IPS-18a (cell line): ENCODE data around the gene FAM13A.

Source experiments
- H3K27ac ChIP-seq: one replicate; pipeline ENCODE4 v1.5.1; 2013; ENCODE audit warnings: low read length
- H3K27me3 ChIP-seq: one replicate; pipeline ENCODE4 v1.6.1; 2013; ENCODE audit warnings: mild to moderate bottlenecking, low read length; ENCODE audit not compliant: control insufficient read depth, insufficient read depth
- H3K36me3 ChIP-seq: one replicate; pipeline ENCODE4 v1.6.1; 2013; ENCODE audit warnings: low read depth, low read length; ENCODE audit not compliant: control insufficient read depth
- H3K4me1 ChIP-seq: one replicate; pipeline ENCODE4 v1.6.1; 2013; ENCODE audit warnings: low read depth, low read length; ENCODE audit not compliant: control insufficient read depth
- H3K4me3 ChIP-seq: one replicate; pipeline ENCODE4 v1.5.1; 2013; ENCODE audit warnings: low read length
- H3K9ac ChIP-seq: one replicate; pipeline ENCODE4 v1.6.1; 2013; ENCODE audit warnings: mild to moderate bottlenecking, low read length, moderate library complexity
- H3K9me3 ChIP-seq: one replicate; pipeline ENCODE4 v1.6.1; 2013; ENCODE audit warnings: low read depth, low read length; ENCODE audit not compliant: control insufficient read depth

Gene FAM13A

DNA sequence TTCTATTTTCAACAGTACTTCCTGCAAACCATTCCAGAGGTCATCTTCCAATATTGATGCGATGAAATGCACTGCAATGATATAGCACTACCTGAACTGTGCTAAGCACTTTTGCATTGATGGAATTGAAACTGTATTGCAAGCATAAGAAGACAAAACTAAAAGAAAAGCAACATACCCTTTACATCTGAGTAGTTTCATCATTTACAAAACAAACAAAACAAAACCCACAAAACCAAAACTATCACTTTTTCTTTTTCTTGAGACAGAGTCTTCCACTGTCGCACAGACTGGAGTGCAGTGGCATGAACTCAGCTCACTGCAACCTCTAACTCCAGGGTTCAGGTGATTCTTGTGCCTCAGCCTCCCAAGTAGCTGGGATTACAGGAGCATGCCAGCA lies 239.2 kb downstream of the FAM13A start:
- H3K27me3 ChIP-seq = no peaks in the 10 kb centered on the region
- H3K27ac ChIP-seq = no peak overlapping the region
- no peaks in the 10 kb centered on the region for H3K9me3 ChIP-seq
- H3K36me3 ChIP-seq = no peaks in the 10 kb centered on the region
- H3K4me3 ChIP-seq = no peak overlapping the region
- H3K4me1 ChIP-seq = peaks cover 6% of the 10 kb centered on the region
- H3K9ac ChIP-seq = no peak overlapping the region

GRCh38 chr4:88816360-88816759 lies 240.6 kb downstream of the FAM13A start:
- H3K4me1 ChIP-seq = no peaks in the 10 kb centered on the region
- H3K4me3 ChIP-seq = no peak overlapping the region
- no peak overlapping the region for H3K27ac ChIP-seq

DNA sequence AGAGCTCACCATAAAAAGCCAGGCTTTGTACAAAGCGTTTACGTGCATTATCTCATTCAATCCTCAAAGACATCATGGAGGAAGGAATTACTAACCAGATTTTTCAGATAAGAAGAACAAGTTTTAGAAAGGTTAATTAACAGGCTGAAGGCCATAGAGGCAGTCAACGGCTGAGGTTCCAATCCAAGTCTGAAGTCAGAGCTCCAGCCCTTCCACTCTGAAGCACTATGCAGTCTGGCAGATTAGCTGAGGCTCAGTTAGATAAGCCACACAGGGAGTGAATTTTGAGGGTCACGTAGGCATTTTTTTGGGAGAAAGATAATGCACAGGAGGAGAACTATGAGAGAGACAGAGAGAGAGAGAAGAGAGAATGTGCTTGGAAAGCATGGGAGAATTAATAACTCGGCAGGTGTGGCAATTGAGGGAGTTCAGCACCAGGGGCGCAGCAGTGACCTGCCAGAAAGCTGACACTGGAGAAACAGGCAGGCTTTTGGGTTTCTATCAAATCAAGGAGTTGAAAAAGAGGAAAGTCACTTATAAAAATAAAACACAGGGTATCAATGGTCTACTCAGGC lies 242.9 kb downstream of the FAM13A start:
- Histone ChIP-seq H3K4me1 (no peaks in the 10 kb centered on the region), H3K9me3 (no peaks in the 10 kb centered on the region), H3K4me3 (no peak overlapping the region), H3K36me3 (no peaks in the 10 kb centered on the region), H3K9ac (no peak overlapping the region), H3K27ac (no peak overlapping the region), H3K27me3 (no peaks in the 10 kb centered on the region)

More at GRCh38 chr4:88816360-88816759, 240.6 kb downstream of the FAM13A start:
- H3K27me3 ChIP-seq = no peaks in the 10 kb centered on the region
- no peaks in the 10 kb centered on the region for H3K36me3 ChIP-seq
- H3K9ac ChIP-seq = no peak overlapping the region
- H3K9me3 ChIP-seq = no peaks in the 10 kb centered on the region

GRCh38 chr4:88813013-88813412 lies 244.0 kb downstream of the FAM13A start:
- H3K9me3 ChIP-seq = no peaks in the 10 kb centered on the region
- H3K9ac ChIP-seq = no peak overlapping the region
- no peaks in the 10 kb centered on the region for H3K4me1 ChIP-seq
- H3K4me3 ChIP-seq = no peak overlapping the region
- H3K27me3 ChIP-seq = no peaks in the 10 kb centered on the region
- no peaks in the 10 kb centered on the region for H3K36me3 ChIP-seq
- no peak overlapping the region for H3K27ac ChIP-seq

GRCh38 chr4:88812420-88812819 lies 244.6 kb downstream of the FAM13A start:
- no peak overlapping the region for H3K27ac ChIP-seq
- H3K9ac ChIP-seq = no peak overlapping the region
- no peaks in the 10 kb centered on the region for H3K4me1 ChIP-seq
- H3K9me3 ChIP-seq = no peaks in the 10 kb centered on the region
- H3K27me3 ChIP-seq = no peaks in the 10 kb centered on the region
- H3K4me3 ChIP-seq = no peak overlapping the region
- H3K36me3 ChIP-seq = no peaks in the 10 kb centered on the region

GRCh38 chr4:88811904-88812303 lies 245.1 kb downstream of the FAM13A start:
- H3K4me3 ChIP-seq = no peak overlapping the region
- H3K9ac ChIP-seq = no peak overlapping the region
- H3K4me1 ChIP-seq = no peaks in the 10 kb centered on the region
- no peak overlapping the region for H3K27ac ChIP-seq
- no peaks in the 10 kb centered on the region for H3K36me3 ChIP-seq
- no peaks in the 10 kb centered on the region for H3K9me3 ChIP-seq
- no peaks in the 10 kb centered on the region for H3K27me3 ChIP-seq

DNA sequence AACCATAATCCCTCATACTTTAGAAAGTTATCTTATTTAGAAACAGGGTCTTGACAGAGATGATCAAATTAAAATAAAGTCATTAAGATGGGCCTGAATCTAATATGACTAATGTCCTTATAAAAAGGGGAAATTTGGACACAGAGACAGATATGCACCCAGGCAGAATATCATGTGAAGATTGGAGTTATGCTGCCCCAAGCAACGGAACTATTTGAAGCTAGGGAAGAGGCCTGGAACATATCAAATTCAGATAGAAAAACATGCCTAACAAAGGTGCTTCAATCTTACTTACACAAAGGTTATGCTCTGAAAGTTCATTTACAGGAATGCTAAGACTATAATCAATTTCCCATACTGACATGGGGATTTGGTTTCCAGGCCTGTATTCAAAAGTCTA lies 246.7 kb downstream of the FAM13A start:
- H3K27me3 ChIP-seq = no peaks in the 10 kb centered on the region
- H3K4me1 ChIP-seq = no peaks in the 10 kb centered on the region
- H3K9ac ChIP-seq = no peak overlapping the region
- no peak overlapping the region for H3K4me3 ChIP-seq
- H3K36me3 ChIP-seq = no peaks in the 10 kb centered on the region
- H3K9me3 ChIP-seq = no peaks in the 10 kb centered on the region
- H3K27ac ChIP-seq = no peak overlapping the region

- no peak overlapping the region for H3K9ac ChIP-seq
- H3K4me1 ChIP-seq = no peaks in the 10 kb centered on the region
- H3K4me3 ChIP-seq = no peak overlapping the region
- H3K27ac ChIP-seq = no peak overlapping the region
- no peaks in the 10 kb centered on the region for H3K27me3 ChIP-seq
- no peaks in the 10 kb centered on the region for H3K9me3 ChIP-seq
- H3K36me3 ChIP-seq = no peaks in the 10 kb centered on the region
These were observed 247.3 kb downstream of the FAM13A start for GRCh38 chr4:88809576-88810219.

- Histone ChIP-seq H3K9ac (no peak overlapping the region), H3K4me3 (no peak overlapping the region), H3K27me3 (no peaks in the 10 kb centered on the region), H3K36me3 (no peaks in the 10 kb centered on the region), H3K27ac (no peak overlapping the region), H3K4me1 (no peaks in the 10 kb centered on the region), H3K9me3 (no peaks in the 10 kb centered on the region)
These were observed 247.9 kb downstream of the FAM13A start for GRCh38 chr4:88809101-88809500.

DNA sequence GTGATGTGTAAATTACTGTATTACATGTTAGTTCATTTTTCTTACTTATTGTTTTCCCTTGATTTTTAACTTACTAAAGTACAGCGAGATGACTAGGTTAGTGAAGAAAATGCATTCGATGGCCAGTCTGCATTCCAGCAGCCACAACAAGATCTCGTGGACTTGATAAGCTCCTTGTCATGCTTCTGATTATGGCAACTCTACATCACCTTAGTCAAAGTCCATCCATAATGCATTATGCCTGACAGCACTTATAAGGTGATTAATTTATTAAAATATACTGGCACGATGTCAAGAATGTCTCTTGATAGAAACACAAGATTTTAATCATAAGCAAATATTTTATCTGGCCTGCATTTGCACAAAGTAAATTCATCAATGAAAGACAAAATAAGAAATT lies 249.5 kb downstream of the FAM13A start:
- no peaks in the 10 kb centered on the region for H3K4me1 ChIP-seq
- H3K9me3 ChIP-seq = no peaks in the 10 kb centered on the region
- no peaks in the 10 kb centered on the region for H3K27me3 ChIP-seq
- no peak overlapping the region for H3K27ac ChIP-seq
- H3K36me3 ChIP-seq = no peaks in the 10 kb centered on the region
- no peak overlapping the region for H3K9ac ChIP-seq
- H3K4me3 ChIP-seq = no peak overlapping the region

- Histone ChIP-seq H3K4me1 (no peaks in the 10 kb centered on the region), H3K27me3 (no peaks in the 10 kb centered on the region), H3K4me3 (no peak overlapping the region), H3K9ac (no peak overlapping the region), H3K36me3 (no peaks in the 10 kb centered on the region), H3K27ac (no peak overlapping the region), H3K9me3 (no peaks in the 10 kb centered on the region)
These were observed 252.8 kb downstream of the FAM13A start for GRCh38 chr4:88804234-88804633.

DNA sequence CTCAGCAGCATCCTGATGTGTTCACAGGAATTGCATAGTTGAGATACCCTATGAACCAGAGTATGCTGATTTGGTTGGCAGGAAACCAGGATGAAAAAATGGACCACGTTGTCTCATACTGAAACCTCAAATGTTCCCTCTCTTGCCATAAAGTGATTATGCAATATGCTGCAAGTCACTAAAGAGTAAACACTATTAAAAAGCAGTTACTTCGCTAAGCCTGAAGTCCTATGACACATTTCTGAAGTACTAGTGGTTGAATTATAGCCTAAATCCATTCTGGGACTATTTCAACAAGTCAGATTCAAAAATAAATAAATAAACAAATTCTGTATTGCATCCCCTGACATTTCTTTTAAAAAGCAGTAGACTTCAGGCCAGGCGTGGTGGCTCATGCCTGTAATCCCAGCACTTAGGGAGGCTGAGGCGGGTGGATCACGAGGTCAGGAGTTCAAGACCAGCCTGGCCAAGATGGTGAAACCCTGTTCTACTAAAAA lies 253.3 kb downstream of the FAM13A start:
- Histone ChIP-seq H3K9ac (no peak overlapping the region), H3K36me3 (no peaks in the 10 kb centered on the region), H3K4me1 (no peaks in the 10 kb centered on the region), H3K9me3 (no peaks in the 10 kb centered on the region), H3K27me3 (no peaks in the 10 kb centered on the region), H3K4me3 (no peak overlapping the region), H3K27ac (no peak overlapping the region)
